PC-3 (cell line): Measurements from ENCODE around the gene VPS36.

Source experiments
- CTCF ChIP-seq: fragments of 300-600 bp; sonication (generic); conservative IDR thresholded peaks from 2 replicates; pipeline ENCODE4 v1.5.1; 2017; ENCODE audit warnings: antibody characterized with exemption, low read depth, mild to moderate bottlenecking, low read length
- EZH2 ChIP-seq: fragments of 300-600 bp; sonication (generic); IDR thresholded peaks from one replicate; pipeline ENCODE4 v1.6.1; 2017; ENCODE audit warnings: antibody characterized with exemption, mild to moderate bottlenecking, low read length; ENCODE audit not compliant: unreplicated experiment
- EZH2phosphoT487 ChIP-seq: fragments of 300-600 bp; sonication (generic); IDR thresholded peaks from 2 replicates; pipeline ENCODE4 v1.6.1; 2018; ENCODE audit warnings: mild to moderate bottlenecking, antibody characterized with exemption, low read length, borderline replicate concordance

- TF ChIP-seq CTCF = no peak
- no peak for TF ChIP-seq EZH2
- TF ChIP-seq EZH2phosphoT487 = no peak
These were observed 51.4 kb downstream of the VPS36 start for GRCh38 chr13:52399046-52399445.
